Left lung (tissue), 10 donors: ENCODE data around the gene PCSK2. TPM values are rescaled to one million over a fixed set of nuclear protein-coding genes. Genes with fewer than 3 reads are reported as not detected.

Experiments
- ATAC-seq: fragments of 200-7000 bp; cut with Tn5 transposase; one replicate; pipeline ENCODE4 v1.9.1; 2020; ENCODE audit warnings: moderate library complexity
- DNase-seq, 4 donors: peaks; one replicate each; pipeline ENCODE4 v3.0.0-alpha.2; 2013 to 2020
- H3K27ac ChIP-seq, 2 donors: fragments of 200-600 bp; sonication (generic) in 1 of 2; one replicate each; pipeline versions ENCODE4 v1.5.0 to v1.8.0; 2020 to 2021
- H3K27me3 ChIP-seq, 2 donors: fragments of 200-600 bp; sonication (generic) in 1 of 2; one replicate each; pipeline versions ENCODE4 v1.5.0 to v1.8.0; 2020 to 2021
- H3K36me3 ChIP-seq, 2 donors: fragments of 200-600 bp; sonication (generic) in 1 of 2; one replicate each; pipeline versions ENCODE4 v1.5.0 to v1.8.0; 2020 to 2021
- H3K4me1 ChIP-seq, 2 donors: fragments of 200-600 bp; one replicate each; pipeline ENCODE4 v1.8.0; 2021
- H3K4me3 ChIP-seq, 2 donors: fragments of 200-600 bp; sonication (generic) in 1 of 2; one replicate each; pipeline versions ENCODE4 v1.5.0 to v1.8.0; 2020 to 2021; ENCODE audit warnings: mild to moderate bottlenecking in 1 of 2
- H3K9me3 ChIP-seq, 2 donors: fragments of 200-600 bp; sonication (generic) in 1 of 2; one replicate each; pipeline versions ENCODE4 v1.5.0 to v1.8.0; 2020 to 2021
- CTCF ChIP-seq, 2 donors: fragments of 200-600 bp; sonication (generic) in 1 of 2; IDR thresholded peaks; one replicate each; pipeline versions ENCODE4 v1.5.0 to v1.8.0; 2021; ENCODE audit warnings: antibody characterized with exemption in 2 of 2
- intact Hi-C, 2 donors: fragments of 100-400 bp; cut with DNase I; formaldehyde crosslinking; loops; one replicate each; pipeline versions ENCODE4 v1.11.2 to v1.14.2; 2022
- polyA plus RNA-seq, 6 donors: library from polyadenylated mRNA; unstranded; fragments of 120-200 nt; gene quantifications; one replicate each; pipeline ENCODE4 v1.2.1, GENCODE V29; 2013; ENCODE audit not compliant: insufficient read length in 6 of 6
- total RNA-seq, 2 donors: library from RNA; stranded (reverse); fragmentation: NEBNext Ultra II Directional; extraction: Animal tissue kit (Norgen Biotek cat#: 25700); gene quantifications; one replicate each; pipeline ENCODE4 v1.2.1, GENCODE V29; 2021
- donor health status: DM: no; HTN: yes; CAD: no.
- donor health status: DM: no; HTN: no; CAD: no.

The PCSK2 gene
- total and polyA plus RNA-seq, 8 donors, result 0.32 to 33.4 (median 0.65) TPM

- H3K36me3 ChIP-seq, result no peaks in the 10 kb centered on the region
- no peak overlapping the region for H3K27ac ChIP-seq
- no peak for ATAC-seq
- TF ChIP-seq CTCF (IDR thresholded peaks at IDR 0.05), result no peak
- no peaks in the 10 kb centered on the region for H3K4me1 ChIP-seq
- no peaks in the 10 kb centered on the region for H3K27me3 ChIP-seq
- no peaks in the 10 kb centered on the region for H3K9me3 ChIP-seq
- intact Hi-C loops, result no loop called here
- DNase-seq, result no peak
- H3K4me3 ChIP-seq, result no peak overlapping the region
These were observed 264.2 kb downstream of the PCSK2 start for GRCh38 chr20:17491041-17491440.

- H3K9me3 ChIP-seq, result no peaks in the 10 kb centered on the region
- TF ChIP-seq CTCF (IDR thresholded peaks at IDR 0.05), result no peak
- no peaks in the 10 kb centered on the region for H3K4me1 ChIP-seq
- H3K36me3 ChIP-seq, result no peaks in the 10 kb centered on the region
- DNase-seq, result no peak
- H3K27me3 ChIP-seq, result no peaks in the 10 kb centered on the region
- ATAC-seq, result no peak
- H3K4me3 ChIP-seq, result no peak overlapping the region
- no peak overlapping the region for H3K27ac ChIP-seq
- intact Hi-C loops, result no loop called here
These were observed 264.6 kb downstream of the PCSK2 start for GRCh38 chr20:17491488-17491887.

- no peaks in the 10 kb centered on the region for H3K36me3 ChIP-seq
- DNase-seq (no peak), ATAC-seq (no peak)
- TF ChIP-seq CTCF (IDR thresholded peaks at IDR 0.05), result no peak
- H3K27ac ChIP-seq, result no peak overlapping the region
- intact Hi-C loops, result no loop called here
- no peaks in the 10 kb centered on the region for H3K9me3 ChIP-seq
- no peak overlapping the region for H3K4me3 ChIP-seq
- H3K4me1 ChIP-seq, result no peaks in the 10 kb centered on the region
- H3K27me3 ChIP-seq, result no peaks in the 10 kb centered on the region
These were observed 266.3 kb downstream of the PCSK2 start for GRCh38 chr20:17493173-17493572.

- Histone ChIP-seq H3K4me3 (no peak overlapping the region), H3K36me3 (no peaks in the 10 kb centered on the region), H3K27me3 (no peaks in the 10 kb centered on the region), H3K9me3 (no peaks in the 10 kb centered on the region), H3K27ac (no peak overlapping the region), H3K4me1 (no peaks in the 10 kb centered on the region)
- no peak for TF ChIP-seq CTCF (IDR thresholded peaks at IDR 0.05)
- no peak for ATAC-seq
- intact Hi-C loops, result no loop called here
- no peak for DNase-seq
These were observed 267.4 kb downstream of the PCSK2 start for GRCh38 chr20:17494201-17494600.

- DNase-seq, result no peak
- Histone ChIP-seq H3K4me1 (no peaks in the 10 kb centered on the region), H3K27ac (no peak overlapping the region), H3K27me3 (no peaks in the 10 kb centered on the region), H3K36me3 (no peaks in the 10 kb centered on the region), H3K4me3 (no peak overlapping the region), H3K9me3 (no peaks in the 10 kb centered on the region)
- intact Hi-C loops, result no loop called here
- TF ChIP-seq CTCF (IDR thresholded peaks at IDR 0.05), result no peak
- ATAC-seq, result no peak
These were observed 269.0 kb downstream of the PCSK2 start for GRCh38 chr20:17495826-17496225.
